ENCODE measurements around the gene SDHB. TPM values are rescaled to one million over a fixed set of nuclear protein-coding genes. Genes with fewer than 3 reads are reported as not detected.

Gene SDHB
- total and polyA plus RNA-seq, 7 donors = 109 to 398 (median 173) TPM

GRCh38 chr1:17016317-17016661, 37.5 kb downstream of the SDHB start:
- 62 to 81% methylated on average over 5 of the region's 5 CpGs for WGBS, 2 donors
- H3K4me1 ChIP-seq = peaks cover 0 to 21% (median 19%) of the 10 kb centered on the region in 4 donors
- H3K27me3 ChIP-seq = no peaks in the 10 kb centered on the region
- H3K9me3 ChIP-seq = no peaks in the 10 kb centered on the region
- TF ChIP-seq POLR2AphosphoS5 (IDR thresholded peaks at IDR 0.05) = no peak
- TF ChIP-seq EP300 (IDR thresholded peaks at IDR 0.05) = no peak
- TF ChIP-seq CTCF (IDR thresholded peaks at IDR 0.05) = no peak
- no peak for TF ChIP-seq POLR2A (IDR thresholded peaks at IDR 0.05)
- intact Hi-C loops (cut with DNase I) = no loop called here
- no peak overlapping the region for H3K4me3 ChIP-seq
- peaks cover 15 to 39% (median 27%) of the 10 kb centered on the region in 4 donors for H3K36me3 ChIP-seq
- no peak for DNase-seq
- H3K27ac ChIP-seq = no peak overlapping the region

GRCh38 chr1:17014671-17015567, 38.9 kb downstream of the SDHB start:
- 79 to 81% methylated on average over 10 of the region's 10 CpGs for WGBS, 2 donors
- intact Hi-C loops (cut with DNase I) = loop anchor here (5.0 kb wide), 2 partner anchors 32 to 53 kb away; no protein-coding TSS in a partner anchor
- peaks cover 11 to 25% (median 18%) of the 10 kb centered on the region in 4 donors for H3K36me3 ChIP-seq
- H3K4me1 ChIP-seq = peaks cover 0 to 21% (median 20%) of the 10 kb centered on the region in 4 donors
- TF ChIP-seq CTCF (IDR thresholded peaks at IDR 0.05) (no peak), POLR2A (IDR thresholded peaks at IDR 0.05) (no peak), POLR2AphosphoS5 (IDR thresholded peaks at IDR 0.05) (no peak), EP300 (IDR thresholded peaks at IDR 0.05) (no peak)
- H3K27me3 ChIP-seq = no peaks in the 10 kb centered on the region
- no peak for DNase-seq
- no peaks in the 10 kb centered on the region for H3K9me3 ChIP-seq
- H3K27ac ChIP-seq = no peak overlapping the region
- H3K4me3 ChIP-seq = no peak overlapping the region

- Histone ChIP-seq H3K36me3 (peaks cover 9 to 13% (median 9%) of the 10 kb centered on the region in 4 donors), H3K4me1 (peaks cover 0 to 25% (median 21%) of the 10 kb centered on the region in 4 donors), H3K9me3 (no peaks in the 10 kb centered on the region), H3K27ac (no peak overlapping the region), H3K4me3 (no peak overlapping the region), H3K27me3 (no peaks in the 10 kb centered on the region)
- 55 to 80% methylated on average over 13 of the region's 13 CpGs for WGBS, 2 donors
- TF ChIP-seq POLR2A (IDR thresholded peaks at IDR 0.05) = no peak
- no peak for TF ChIP-seq CTCF (IDR thresholded peaks at IDR 0.05)
- peak; percentile 60 for DNase-seq
- intact Hi-C loops (cut with DNase I) = loop anchor here (5.0 kb wide), 2 partner anchors 34 to 51 kb away; no protein-coding TSS in a partner anchor
Measured at GRCh38 chr1:17013491-17014320, 40.1 kb downstream of the SDHB start.

GRCh38 chr1:17012775-17013490, 40.9 kb downstream of the SDHB start:
- intact Hi-C loops (cut with DNase I) = loop anchor here (5.0 kb wide), 2 partner anchors 34 to 51 kb away; no protein-coding TSS in a partner anchor
- Histone ChIP-seq H3K27me3 (no peaks in the 10 kb centered on the region), H3K9me3 (no peaks in the 10 kb centered on the region), H3K36me3 (peaks cover 1 to 6% (median 1%) of the 10 kb centered on the region in 4 donors), H3K4me1 (peaks cover 0 to 25% (median 21%) of the 10 kb centered on the region in 4 donors), H3K4me3 (no peak overlapping the region), H3K27ac (no peak overlapping the region)
- peak; percentile 47 for DNase-seq
- WGBS, 2 donors = 74 to 86% methylated on average over 9 of the region's 9 CpGs
- TF ChIP-seq EP300 (IDR thresholded peaks at IDR 0.05) (no peak), CTCF (IDR thresholded peaks at IDR 0.05) (no peak), POLR2A (IDR thresholded peaks at IDR 0.05) (no peak), POLR2AphosphoS5 (IDR thresholded peaks at IDR 0.05) (no peak)

Measured in sigmoid colon (tissue), 7 donors.